HCT116 (cell line): ENCODE results near the gene CACNB2. TPM values are rescaled to one million over a fixed set of nuclear protein-coding genes. Genes with fewer than 3 reads are reported as not detected.

ENCODE experiments used
- ATAC-seq: fragments of 200-7000 bp; cut with Tn5 transposase; 2 replicates; pipeline ENCODE4 v1.9.1; 2020; ENCODE audit warnings: mild to moderate bottlenecking, moderate library complexity
- BruUV-seq: library from RNA; stranded (reverse); fragments of 400-500 nt; replicated peaks from 2 replicates; lab custom pipeline; 2021; lab: Mats Ljungman, UMichigan
- CTCF ChIA-PET: fragments of 300-600 bp; sonication (Branson Sonifier 250); formaldehyde crosslinking; loops from one replicate; lab custom pipeline; 2021; ENCODE audit warnings: antibody characterized with exemption; lab: Charles Lee
- POLR2A ChIA-PET: fragments of 300-600, 350-600 bp; sonication (Branson Sonifier 250); formaldehyde crosslinking; loops from one replicate; lab custom pipeline; 2021; ENCODE audit warnings: antibody characterized with exemption; lab: Charles Lee
- RAD21 ChIA-PET, 2 experiments: fragments of 300-600 bp; sonication (Branson Sonifier 250); formaldehyde crosslinking; loops; one replicate each; lab custom pipeline; 2023; ENCODE audit warnings: low total read pairs in 2 of 2; ENCODE audit not compliant: uncharacterized antibody in 2 of 2, unreplicated experiment in 2 of 2, low non-redundant PET in 1 of 2; lab: Charles Lee
- DNase-seq: peaks from one replicate; pipeline ENCODE4 v3.0.0-alpha.2; 2010; ENCODE audit warnings: low read depth, low spot score
- H2AFZ ChIP-seq: fragments of 200-600 bp; shearing (Covaris generic), sonication (generic); 2 replicates; pipeline ENCODE4 v1.6.1; 2017; ENCODE audit warnings: low read depth, mixed run types, mixed read lengths, antibody characterized with exemption, low read length; ENCODE audit not compliant: poor library complexity, severe bottlenecking
- H3K27ac ChIP-seq: 2 replicates; pipeline ENCODE4 v1.5.1; 2012; ENCODE audit warnings: low read depth, low read length
- H3K27me3 ChIP-seq: fragments of 200-600 bp; sonication (generic); 2 replicates; pipeline ENCODE4 v1.6.1; 2016; ENCODE audit warnings: mixed run types, low read length, mixed read lengths; ENCODE audit not compliant: insufficient read depth
- H3K36me3 ChIP-seq, 2 experiments: fragments of 200-500 bp in 1 of 2; fragments of 200-600 bp in 1 of 2; sonication (Bioruptor generic) in 1 of 2; sonication (generic) in 1 of 2; 2 replicates each; pipeline versions ENCODE4 v1.5.1 to v1.6.1; 2014 to 2016; ENCODE audit warnings: low read length in 2 of 2, inconsistent platforms in 1 of 2, mixed read lengths in 1 of 2, mixed run types in 1 of 2; ENCODE audit not compliant: insufficient read depth in 2 of 2, control insufficient read depth in 1 of 2
- H3K4me1 ChIP-seq, 2 experiments: fragments of 200-600 bp in 1 of 2; sonication (generic) in 1 of 2; 2 replicates each; pipeline versions ENCODE4 v1.5.1 to v1.6.1; 2012 to 2017; ENCODE audit warnings: low read length in 2 of 2, inconsistent platforms in 1 of 2, mild to moderate bottlenecking in 1 of 2, mixed read lengths in 1 of 2, mixed run types in 1 of 2, moderate library complexity in 1 of 2; ENCODE audit not compliant: insufficient read depth in 2 of 2, control insufficient read depth in 1 of 2
- H3K4me2 ChIP-seq: fragments of 200-600 bp; sonication (generic); 2 replicates; pipeline ENCODE4 v1.6.1; 2017; ENCODE audit warnings: mixed run types, low read length, mixed read lengths
- H3K4me3 ChIP-seq, 2 experiments: fragments of 200-600 bp in 1 of 2; sonication (generic) in 1 of 2; replicated peaks in 1 of 2; 2 replicates each; pipeline ENCODE4 v1.5.1; 2011 to 2016; ENCODE audit warnings: low read length in 2 of 2, control low read depth in 1 of 2, low read depth in 1 of 2, mild to moderate bottlenecking in 1 of 2, mixed read lengths in 1 of 2, mixed run types in 1 of 2
- H3K79me2 ChIP-seq: fragments of 200-600 bp; sonication (generic); 2 replicates; pipeline ENCODE4 v1.6.1; 2017; ENCODE audit warnings: mild to moderate bottlenecking, mixed run types, low read length, moderate library complexity, mixed read lengths; ENCODE audit not compliant: insufficient read depth
- H3K9ac ChIP-seq: fragments of 200-600 bp; sonication (generic); 2 replicates; pipeline ENCODE4 v1.6.1; 2016; ENCODE audit warnings: low read length, mixed read lengths
- H3K9me2 ChIP-seq: fragments of 200-600 bp; sonication (generic), shearing (Covaris generic); 2 replicates; pipeline ENCODE4 v1.6.1; 2017; ENCODE audit warnings: mixed run types, mild to moderate bottlenecking, moderate library complexity; ENCODE audit not compliant: insufficient read depth
- H3K9me3 ChIP-seq, 2 experiments: fragments of 200-500 bp in 1 of 2; fragments of 200-600 bp in 1 of 2; sonication (Bioruptor generic) in 1 of 2; sonication (generic) in 1 of 2; 2 replicates each; pipeline ENCODE4 v1.6.1; 2014 to 2017; ENCODE audit warnings: low read length in 2 of 2, mixed read lengths in 2 of 2, inconsistent platforms in 1 of 2, low read depth in 1 of 2, mild to moderate bottlenecking in 1 of 2, mixed run types in 1 of 2, moderate library complexity in 1 of 2; ENCODE audit not compliant: control insufficient read depth in 1 of 2, insufficient read depth in 1 of 2
- H4K20me1 ChIP-seq: fragments of 200-600 bp; sonication (generic), shearing (Covaris generic); 2 replicates; pipeline ENCODE4 v1.6.1; 2017; ENCODE audit warnings: mixed run types, mild to moderate bottlenecking, moderate library complexity; ENCODE audit not compliant: insufficient read depth
- FOSL1 ChIP-seq: IDR thresholded peaks from 2 replicates; pipeline ENCODE4 v1.6.1; 2012; ENCODE audit warnings: low read depth
- POLR2A ChIP-seq: IDR thresholded peaks from 2 replicates; pipeline ENCODE4 v1.7.0; 2011; ENCODE audit warnings: borderline replicate concordance; ENCODE audit not compliant: insufficient read depth, insufficient read length; ENCODE audit errors: extremely low read depth
- POLR2AphosphoS5 ChIP-seq: IDR thresholded peaks from 2 replicates; pipeline ENCODE4 v1.6.1; 2011; ENCODE audit warnings: mild to moderate bottlenecking, low read depth, low read length, moderate library complexity
- SRF ChIP-seq: IDR thresholded peaks from 2 replicates; pipeline ENCODE4 v1.6.1; 2012; ENCODE audit warnings: low read depth
- TCF7L2 ChIP-seq: IDR thresholded peaks from 2 replicates; pipeline ENCODE4 v1.7.0; 2011; ENCODE audit warnings: borderline replicate concordance, inconsistent platforms; ENCODE audit not compliant: insufficient read depth, insufficient read length; ENCODE audit errors: extremely low read depth
- intact Hi-C: fragments of 100-400 bp; cut with micrococcal nuclease; formaldehyde crosslinking; loops from 2 replicates; pipeline ENCODE4 v1.10.0; 2022
- total RNA-seq: library from RNA; stranded (reverse); gene quantifications from one replicate; pipeline ENCODE4 v1.2.1, GENCODE V29; 2021; ENCODE audit not compliant: unreplicated experiment
- TF ChIP-seq, protein P1 (sequence below): IDR thresholded peaks from 2 replicates; pipeline ENCODE4 v1.6.1; 2011; ENCODE audit warnings: mild to moderate bottlenecking, low read length, moderate library complexity; ENCODE audit not compliant: insufficient replicate concordance; ENCODE audit errors: extremely low read depth
- TF ChIP-seq, protein P2 (sequence below): IDR thresholded peaks from 2 replicates; pipeline ENCODE4 v1.6.1; 2012
- TF ChIP-seq, protein P3 (sequence below): IDR thresholded peaks from 2 replicates; pipeline ENCODE4 v1.6.1; 2012; ENCODE audit warnings: low read depth

CACNB2 gene
- total RNA-seq, 1 experiment from 2014 or later, result 0.71 TPM

DNA sequence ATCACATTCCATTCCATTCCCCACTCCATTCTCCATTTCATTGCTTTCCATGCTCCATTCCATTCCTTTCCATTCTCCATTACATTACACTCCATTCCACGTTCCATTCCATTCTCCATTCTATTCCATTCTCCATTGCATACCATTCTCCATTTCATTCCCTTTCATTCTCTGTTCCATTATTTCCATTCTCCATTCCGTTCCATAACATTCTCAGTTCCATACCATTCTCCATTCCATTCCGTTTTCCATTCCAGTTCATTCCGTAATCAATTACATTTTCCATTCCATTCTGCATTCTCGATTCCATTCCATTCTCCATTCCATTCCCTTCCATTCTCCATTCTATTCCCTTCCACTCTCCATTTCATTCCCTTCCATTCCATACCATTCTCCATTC is 424.8 kb downstream of the CACNB2 start:
- no TSS peak for BruUV-seq
- DNase-seq (no peak), ATAC-seq (no peak)
- Histone ChIP-seq H3K27me3 (no peaks in the 10 kb centered on the region), H2AFZ (no peak overlapping the region), H3K4me3 (no peak overlapping the region), H3K9ac (no peak overlapping the region), H3K9me2 (no peaks in the 10 kb centered on the region), H3K27ac (no peak overlapping the region), H3K4me1 (no peaks in the 10 kb centered on the region), H3K36me3 (no peaks in the 10 kb centered on the region), H3K4me2 (no peak overlapping the region), H3K79me2 (no peaks in the 10 kb centered on the region), H4K20me1 (no peaks in the 10 kb centered on the region; the same call in 1 of the 2 replicates), H3K9me3 (peaks cover 19 to 25% of the 10 kb centered on the region in 2 experiments; a peak in 3 of 4 replicates)
- TF ChIP-seq POLR2AphosphoS5 (no peak), TCF7L2 (no peak), POLR2A (no peak), FOSL1 (no peak), SRF (no peak)
- TF ChIP-seq, protein P1, sequence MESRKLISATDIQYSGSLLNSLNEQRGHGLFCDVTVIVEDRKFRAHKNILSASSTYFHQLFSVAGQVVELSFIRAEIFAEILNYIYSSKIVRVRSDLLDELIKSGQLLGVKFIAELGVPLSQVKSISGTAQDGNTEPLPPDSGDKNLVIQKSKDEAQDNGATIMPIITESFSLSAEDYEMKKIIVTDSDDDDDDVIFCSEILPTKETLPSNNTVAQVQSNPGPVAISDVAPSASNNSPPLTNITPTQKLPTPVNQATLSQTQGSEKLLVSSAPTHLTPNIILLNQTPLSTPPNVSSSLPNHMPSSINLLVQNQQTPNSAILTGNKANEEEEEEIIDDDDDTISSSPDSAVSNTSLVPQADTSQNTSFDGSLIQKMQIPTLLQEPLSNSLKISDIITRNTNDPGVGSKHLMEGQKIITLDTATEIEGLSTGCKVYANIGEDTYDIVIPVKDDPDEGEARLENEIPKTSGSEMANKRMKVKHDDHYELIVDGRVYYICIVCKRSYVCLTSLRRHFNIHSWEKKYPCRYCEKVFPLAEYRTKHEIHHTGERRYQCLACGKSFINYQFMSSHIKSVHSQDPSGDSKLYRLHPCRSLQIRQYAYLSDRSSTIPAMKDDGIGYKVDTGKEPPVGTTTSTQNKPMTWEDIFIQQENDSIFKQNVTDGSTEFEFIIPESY, result no peak
- TF ChIP-seq, protein P2, sequence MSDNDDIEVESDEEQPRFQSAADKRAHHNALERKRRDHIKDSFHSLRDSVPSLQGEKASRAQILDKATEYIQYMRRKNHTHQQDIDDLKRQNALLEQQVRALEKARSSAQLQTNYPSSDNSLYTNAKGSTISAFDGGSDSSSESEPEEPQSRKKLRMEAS, result no peak
- TF ChIP-seq, protein P3, sequence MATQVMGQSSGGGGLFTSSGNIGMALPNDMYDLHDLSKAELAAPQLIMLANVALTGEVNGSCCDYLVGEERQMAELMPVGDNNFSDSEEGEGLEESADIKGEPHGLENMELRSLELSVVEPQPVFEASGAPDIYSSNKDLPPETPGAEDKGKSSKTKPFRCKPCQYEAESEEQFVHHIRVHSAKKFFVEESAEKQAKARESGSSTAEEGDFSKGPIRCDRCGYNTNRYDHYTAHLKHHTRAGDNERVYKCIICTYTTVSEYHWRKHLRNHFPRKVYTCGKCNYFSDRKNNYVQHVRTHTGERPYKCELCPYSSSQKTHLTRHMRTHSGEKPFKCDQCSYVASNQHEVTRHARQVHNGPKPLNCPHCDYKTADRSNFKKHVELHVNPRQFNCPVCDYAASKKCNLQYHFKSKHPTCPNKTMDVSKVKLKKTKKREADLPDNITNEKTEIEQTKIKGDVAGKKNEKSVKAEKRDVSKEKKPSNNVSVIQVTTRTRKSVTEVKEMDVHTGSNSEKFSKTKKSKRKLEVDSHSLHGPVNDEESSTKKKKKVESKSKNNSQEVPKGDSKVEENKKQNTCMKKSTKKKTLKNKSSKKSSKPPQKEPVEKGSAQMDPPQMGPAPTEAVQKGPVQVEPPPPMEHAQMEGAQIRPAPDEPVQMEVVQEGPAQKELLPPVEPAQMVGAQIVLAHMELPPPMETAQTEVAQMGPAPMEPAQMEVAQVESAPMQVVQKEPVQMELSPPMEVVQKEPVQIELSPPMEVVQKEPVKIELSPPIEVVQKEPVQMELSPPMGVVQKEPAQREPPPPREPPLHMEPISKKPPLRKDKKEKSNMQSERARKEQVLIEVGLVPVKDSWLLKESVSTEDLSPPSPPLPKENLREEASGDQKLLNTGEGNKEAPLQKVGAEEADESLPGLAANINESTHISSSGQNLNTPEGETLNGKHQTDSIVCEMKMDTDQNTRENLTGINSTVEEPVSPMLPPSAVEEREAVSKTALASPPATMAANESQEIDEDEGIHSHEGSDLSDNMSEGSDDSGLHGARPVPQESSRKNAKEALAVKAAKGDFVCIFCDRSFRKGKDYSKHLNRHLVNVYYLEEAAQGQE, result no peak
- POLR2A ChIA-PET, result no interaction called here
- CTCF ChIA-PET, result no interaction called here
- RAD21 ChIA-PET, result no interaction called here
- intact Hi-C loops, result no loop called here
